Measurements from ENCODE around the gene BPIFB6. TPM values are rescaled to one million over a fixed set of nuclear protein-coding genes. Genes with fewer than 3 reads are reported as not detected.

BPIFB6 gene
- total and polyA plus RNA-seq, 2 donors (not counting 3 experiments of a cell fraction or from before 2014, with no cell fraction given) = not detected

- Histone ChIP-seq H3K27me3 (ENCODE audit: control insufficient read depth in 2 of 2, insufficient read depth in 2 of 2, low read length in 2 of 2) (no peaks in the 10 kb centered on the region), H3K36me3 (ENCODE audit: control insufficient read depth in 2 of 2, extremely low read depth in 1 of 2, insufficient read depth in 2 of 2, low read length in 2 of 2) (no peaks in the 10 kb centered on the region), H3K9me3 (replicated peaks; ENCODE audit: control insufficient read depth, insufficient read depth, low read length) (no peaks in the 10 kb centered on the region), H3K9ac (replicated peaks; ENCODE audit: extremely low read depth, insufficient read depth, low read length) (no peak overlapping the region), H3K9me1 (replicated peaks; ENCODE audit: control insufficient read depth, extremely low read depth, insufficient read depth, low read length) (no peaks in the 10 kb centered on the region), H3K4me1 (ENCODE audit: control insufficient read depth, extremely low read depth, insufficient read depth, low read length) (no peaks in the 10 kb centered on the region), H3K4me3 (replicated peaks in 1 of 3; ENCODE audit: insufficient read depth in 1 of 3, low read depth in 1 of 3, low read length in 3 of 3) (no peak overlapping the region), H3K79me2 (ENCODE audit: control insufficient read depth, insufficient read depth, low read length) (no peaks in the 10 kb centered on the region), H3K4me2 (ENCODE audit: insufficient read depth, low read length) (no peak overlapping the region), H2AFZ (ENCODE audit: low read depth, low read length) (no peak overlapping the region), H3K27ac (ENCODE audit: insufficient read depth, low read depth, low read length) (no peak overlapping the region), H4K20me1 (replicated peaks; ENCODE audit: control insufficient read depth, extremely low read depth, insufficient read depth, low read length) (no peaks in the 10 kb centered on the region)
- dilution Hi-C loops (cut with MboI; ENCODE audit: extremely low pct_ligation_motif_present, low sequenced_read_pairs) (no loop called here), intact Hi-C loops (cut with micrococcal nuclease) (no loop called here)
- no TSS peak for BruUV-seq (replicated peaks)
- no peak for TF ChIP-seq GATA2 (IDR thresholded peaks at IDR 0.05; ENCODE audit: insufficient read depth, insufficient read length, low read depth, low read length)
- TF ChIP-seq EZH2 (IDR thresholded peaks at IDR 0.05; ENCODE audit: borderline replicate concordance, low read depth, low read length, severe bottlenecking) = no peak
- no peak for TF ChIP-seq MYC (IDR thresholded peaks at IDR 0.05; ENCODE audit: low read depth, low read length)
- TF ChIP-seq CTCF (IDR thresholded peaks at IDR 0.05; ENCODE audit: extremely low read depth in 1 of 2, insufficient read depth in 1 of 2, low read depth in 1 of 2, low read length in 2 of 2) = no peak
- no peak for TF ChIP-seq POLR2AphosphoS5 (IDR thresholded peaks at IDR 0.05; ENCODE audit: insufficient read depth, low read depth, low read length)
- TF ChIP-seq MAX (IDR thresholded peaks at IDR 0.05; ENCODE audit: insufficient read depth, insufficient read length) = no peak
- TF ChIP-seq POLR2A (IDR thresholded peaks at IDR 0.05; ENCODE audit: low read depth, low read length) = no peak
- TF ChIP-seq FOS (IDR thresholded peaks at IDR 0.05; ENCODE audit: borderline replicate concordance, insufficient read depth, low read length) = no peak
- TF ChIP-seq JUN (IDR thresholded peaks at IDR 0.05; ENCODE audit: borderline replicate concordance, insufficient read depth, insufficient read length, low read depth) = no peak
- POLR2A ChIA-PET = no interaction called here
- CTCF ChIA-PET = interaction anchor here (1.4 kb wide), 1 partner anchor 11 kb away, joined by 4 read pairs; no protein-coding TSS in a partner anchor
- no peak for DNase-seq (ENCODE audit: low read depth, low spot score)
- no peak for FAIRE-seq
Observed at GRCh38 chr20:33015700-33016580, 15.5 kb upstream of the BPIFB6 start.

Measured in endothelial cell of umbilical vein (primary cell).